OCI-LY1 (cell line): ENCODE results near the gene CLCN6.

Source experiments
- H2AFZ ChIP-seq: fragments of 200-600 bp; sonication (generic), shearing (Covaris generic); 2 replicates; pipeline ENCODE4 v1.6.0; 2014; ENCODE audit warnings: antibody characterized with exemption, mild to moderate bottlenecking, low read length
- H3F3A ChIP-seq: fragments of 200-600 bp; sonication (generic), shearing (Covaris generic); 2 replicates; pipeline ENCODE4 v1.6.0; 2014; ENCODE audit warnings: mild to moderate bottlenecking, antibody characterized with exemption, low read length, moderate library complexity; ENCODE audit not compliant: insufficient read depth
- H3K27ac ChIP-seq: fragments of 200-600 bp; sonication (generic); 2 replicates; pipeline ENCODE4 v1.5.1; 2014; ENCODE audit warnings: low read length, mixed run types, mild to moderate bottlenecking, low read depth; ENCODE audit not compliant: poor library complexity, severe bottlenecking
- H3K27me3 ChIP-seq: fragments of 200-600 bp; sonication (generic); 2 replicates; pipeline ENCODE4 v1.6.0; 2014; ENCODE audit warnings: antibody characterized with exemption, mild to moderate bottlenecking, low read length, moderate library complexity; ENCODE audit not compliant: insufficient read depth
- H3K36me3 ChIP-seq: fragments of 200-600 bp; sonication (generic); 2 replicates; pipeline ENCODE4 v1.6.1; 2014; ENCODE audit warnings: mild to moderate bottlenecking, antibody characterized with exemption, low read length, moderate library complexity, mixed read lengths; ENCODE audit not compliant: insufficient read depth
- H3K4me1 ChIP-seq: fragments of 200-600 bp; sonication (generic); 2 replicates; pipeline ENCODE4 v1.5.1; 2014; ENCODE audit warnings: mild to moderate bottlenecking, low read length, moderate library complexity; ENCODE audit not compliant: insufficient read depth, severe bottlenecking
- H3K4me2 ChIP-seq: fragments of 200-600 bp; sonication (generic), shearing (Covaris generic); 2 replicates; pipeline ENCODE4 v1.6.1; 2014; ENCODE audit warnings: low read length
- H3K4me3 ChIP-seq: fragments of 200-600 bp; sonication (generic); 2 replicates; pipeline ENCODE4 v1.5.1; 2014; ENCODE audit warnings: low read length, low read depth, mild to moderate bottlenecking, mixed read lengths; ENCODE audit not compliant: poor library complexity, severe bottlenecking
- H3K79me2 ChIP-seq: fragments of 200-600 bp; shearing (Covaris generic); 2 replicates; pipeline ENCODE4 v1.6.1; 2016; ENCODE audit warnings: mixed run types, low read length, mixed read lengths; ENCODE audit not compliant: insufficient read depth
- H3K9ac ChIP-seq: fragments of 200-600 bp; sonication (generic), shearing (Covaris generic); 2 replicates; pipeline ENCODE4 v1.6.1; 2014; ENCODE audit warnings: mild to moderate bottlenecking, low read length, mixed read lengths
- H3K9me2 ChIP-seq: fragments of 200-600 bp; sonication (generic), shearing (Covaris generic); 2 replicates; pipeline ENCODE4 v1.6.1; 2014; ENCODE audit warnings: low read depth, mild to moderate bottlenecking, low read length, mixed read lengths
- H3K9me3 ChIP-seq: fragments of 200-600 bp; shearing (Covaris generic); 2 replicates; pipeline ENCODE4 v1.6.1; 2014; ENCODE audit warnings: low read length, mixed read lengths
- H4K20me1 ChIP-seq: fragments of 200-600 bp; sonication (generic), shearing (Covaris generic); 2 replicates; pipeline ENCODE4 v1.6.0; 2016; ENCODE audit warnings: mild to moderate bottlenecking, low read length; ENCODE audit not compliant: insufficient read depth
- CTCF ChIP-seq: fragments of 200-600 bp; sonication (generic), shearing (Covaris generic); IDR thresholded peaks from 2 replicates; pipeline ENCODE4 v1.5.1; 2017; ENCODE audit warnings: mild to moderate bottlenecking, antibody characterized with exemption, low read length, moderate library complexity, mixed read lengths
- EZH2 ChIP-seq: fragments of 200-600 bp; sonication (generic), shearing (Covaris generic); IDR thresholded peaks from 2 replicates; pipeline ENCODE4 v1.8.0; 2017; ENCODE audit warnings: borderline replicate concordance, mixed run types, mild to moderate bottlenecking, antibody characterized with exemption, low read length, moderate library complexity, mixed read lengths

The CLCN6 gene

GRCh38 chr1:11825131-11825530, 19.1 kb downstream of the CLCN6 start:
- H4K20me1 ChIP-seq, result no peaks in the 10 kb centered on the region
- H3K36me3 ChIP-seq, result peaks cover 53% of the 10 kb centered on the region
- H3K9me3 ChIP-seq, result no peaks in the 10 kb centered on the region
- no peak overlapping the region for H2AFZ ChIP-seq
- TF ChIP-seq CTCF, result no peak
- no peak for TF ChIP-seq EZH2
- no peaks in the 10 kb centered on the region for H3F3A ChIP-seq
- H3K27me3 ChIP-seq, result no peaks in the 10 kb centered on the region
- no peaks in the 10 kb centered on the region for H3K9me2 ChIP-seq
- H3K79me2 ChIP-seq, result no peaks in the 10 kb centered on the region
- H3K4me2 ChIP-seq, result no peak overlapping the region
- H3K4me3 ChIP-seq, result no peak overlapping the region
- no peak overlapping the region for H3K27ac ChIP-seq
- no peak overlapping the region for H3K9ac ChIP-seq
- H3K4me1 ChIP-seq, result no peaks in the 10 kb centered on the region

- Histone ChIP-seq H3K9me2 (no peaks in the 10 kb centered on the region), H3K4me3 (no peak overlapping the region), H3K4me1 (no peaks in the 10 kb centered on the region), H3K36me3 (peaks cover 59% of the 10 kb centered on the region), H3K79me2 (no peaks in the 10 kb centered on the region), H3K9ac (no peak overlapping the region), H2AFZ (no peak overlapping the region), H3K9me3 (no peaks in the 10 kb centered on the region), H3F3A (no peaks in the 10 kb centered on the region), H3K4me2 (no peak overlapping the region), H3K27ac (no peak overlapping the region), H3K27me3 (no peaks in the 10 kb centered on the region), H4K20me1 (no peaks in the 10 kb centered on the region)
- TF ChIP-seq EZH2 (no peak), CTCF (no peak)
These were observed 21.0 kb downstream of the CLCN6 start for GRCh38 chr1:11826946-11827345.

- Histone ChIP-seq H3K4me3 (no peak overlapping the region), H2AFZ (no peak overlapping the region), H3K36me3 (peaks cover 71% of the 10 kb centered on the region), H3K9me2 (no peaks in the 10 kb centered on the region), H3F3A (no peaks in the 10 kb centered on the region), H3K79me2 (no peaks in the 10 kb centered on the region), H4K20me1 (no peaks in the 10 kb centered on the region), H3K27ac (no peak overlapping the region), H3K4me2 (no peak overlapping the region), H3K9ac (no peak overlapping the region), H3K4me1 (no peaks in the 10 kb centered on the region), H3K27me3 (no peaks in the 10 kb centered on the region), H3K9me3 (no peaks in the 10 kb centered on the region)
- TF ChIP-seq CTCF (no peak), EZH2 (no peak)
These were observed 22.5 kb downstream of the CLCN6 start for GRCh38 chr1:11828511-11828910.
